K562 (cell line): Measurements from ENCODE around the gene ANKRD27. TPM values are rescaled to one million over a fixed set of nuclear protein-coding genes. Genes with fewer than 3 reads are reported as not detected.
"Not testable (repeated sequence)": the region's sequence is repeated elsewhere in the genome, so short reads cannot be mapped to it uniquely, and the experiment has no call there.

Experiments used
- ATAC-seq: fragments of 200-7000 bp; cut with Tn5 transposase; 3 replicates; pipeline ENCODE4 v1.9.1; 2020; ENCODE audit warnings: moderate library complexity
- BruUV-seq: library from RNA; stranded (reverse); fragments of 400-500 nt; replicated peaks from 2 replicates; lab custom pipeline; 2021; lab: Mats Ljungman, UMichigan
- CTCF ChIA-PET: fragments of 300-600 bp; formaldehyde crosslinking; extraction: SDS; loops from one replicate; lab custom pipeline; 2021; ENCODE audit warnings: low intra/inter-chr PET ratio; lab: Yijun Ruan, JAX
- POLR2A ChIA-PET: fragments of 300-600, 350-650 bp; sonication (Branson Sonifier 250); formaldehyde crosslinking; extraction: SDS; loops from one replicate; lab custom pipeline; 2021; ENCODE audit warnings: antibody characterized with exemption, inconsistent platforms; lab: Yijun Ruan, JAX
- DNase-seq, 4 experiments: peaks; one replicate each; pipeline versions ENCODE4 v3.0.0 to v3.0.0-alpha.2; 2011 to 2018; ENCODE audit warnings: low spot score in 3 of 4, mixed read lengths in 3 of 4; ENCODE audit errors: extremely low read depth in 1 of 4
- FAIRE-seq: peaks from 2 replicates; lab custom pipeline; 2011; peaks lifted over from hg19 to GRCh38; lab: Jason Lieb, UNC
- H2AFZ ChIP-seq: 2 replicates; pipeline ENCODE4 v1.6.0; 2011; ENCODE audit warnings: low read depth, low read length, control low read depth, inconsistent platforms
- H3K27ac ChIP-seq: fragments of 200-600 bp; 3 replicates; pipeline ENCODE4 v1.8.0; 2011; ENCODE audit warnings: low read depth, mild to moderate bottlenecking, control low read depth, inconsistent platforms, low read length, moderate library complexity, mixed read lengths; ENCODE audit errors: extremely low read depth
- H3K27me3 ChIP-seq, 2 experiments: fragments of 300-600 bp in 1 of 2; 2 replicates in 1 of 2; 3 replicates in 1 of 2; pipeline versions ENCODE4 v1.6.0 to v1.8.0; 2011; ENCODE audit warnings: inconsistent platforms in 2 of 2, low read length in 2 of 2, mild to moderate bottlenecking in 1 of 2, mixed read lengths in 1 of 2, moderate library complexity in 1 of 2; ENCODE audit not compliant: control insufficient read depth in 2 of 2, insufficient read depth in 2 of 2
- H3K36me3 ChIP-seq: fragments of 300-600 bp; 3 replicates; pipeline ENCODE4 v1.8.0; 2011; ENCODE audit warnings: mild to moderate bottlenecking, low read length, inconsistent platforms; ENCODE audit not compliant: control insufficient read depth, insufficient read depth
- H3K4me1 ChIP-seq, 2 experiments: fragments of 200-600 bp in 1 of 2; replicated peaks in 1 of 2; 2 replicates in 1 of 2; 3 replicates in 1 of 2; pipeline versions ENCODE4 v1.5.1 to v1.8.0; 2011; ENCODE audit warnings: inconsistent platforms in 2 of 2, low read length in 2 of 2, mild to moderate bottlenecking in 1 of 2, mixed read lengths in 1 of 2, moderate library complexity in 1 of 2; ENCODE audit not compliant: control insufficient read depth in 2 of 2, insufficient read depth in 2 of 2
- H3K4me2 ChIP-seq: 2 replicates; pipeline ENCODE4 v1.6.1; 2011; ENCODE audit warnings: low read length, control low read depth, inconsistent platforms, mixed read lengths; ENCODE audit not compliant: insufficient read depth
- H3K4me3 ChIP-seq: fragments of 200-600 bp; sonication (generic), shearing (Covaris generic); 2 replicates; pipeline ENCODE4 v1.5.1; 2016; ENCODE audit warnings: control low read depth, inconsistent platforms
- H3K79me2 ChIP-seq: fragments of 200-600 bp; 3 replicates; pipeline ENCODE4 v1.8.0; 2011; ENCODE audit warnings: low read length, inconsistent platforms; ENCODE audit not compliant: control insufficient read depth, insufficient read depth
- H3K9ac ChIP-seq, 2 experiments: 2 replicates each; pipeline versions ENCODE4 v1.6.0 to v1.6.1; 2011; ENCODE audit warnings: low read depth in 2 of 2, low read length in 2 of 2, control low read depth in 1 of 2, inconsistent platforms in 1 of 2, mild to moderate bottlenecking in 1 of 2, mixed read lengths in 1 of 2; ENCODE audit not compliant: insufficient read depth in 1 of 2
- H3K9me1 ChIP-seq: one replicate; pipeline ENCODE4 v1.6.0; 2011; ENCODE audit warnings: inconsistent platforms, mild to moderate bottlenecking, low read length, moderate library complexity; ENCODE audit not compliant: control insufficient read depth, insufficient read depth
- H3K9me3 ChIP-seq: replicated peaks from 2 replicates; pipeline ENCODE4 v1.5.1; 2011; ENCODE audit warnings: low read depth, low read length, inconsistent platforms; ENCODE audit not compliant: control insufficient read depth, insufficient read depth
- H4K20me1 ChIP-seq: replicated peaks from 2 replicates; pipeline ENCODE4 v1.6.1; 2011; ENCODE audit warnings: low read length, inconsistent platforms, mixed read lengths; ENCODE audit not compliant: control insufficient read depth, insufficient read depth
- CBX3 ChIP-seq, 2 experiments: IDR thresholded peaks; 1 replicate in 1 of 2; 2 replicates in 1 of 2; pipeline ENCODE4 v1.6.1; 2012; ENCODE audit warnings: inconsistent platforms in 2 of 2, low read length in 2 of 2, borderline replicate concordance in 1 of 2, control low read depth in 1 of 2
- NFE2 ChIP-seq: IDR thresholded peaks from 2 replicates; pipeline ENCODE4 v1.6.1; 2014; ENCODE audit warnings: antibody characterized with exemption, low read depth
- SAP30 ChIP-seq: fragments of 200-600 bp; sonication (generic); IDR thresholded peaks from 2 replicates; pipeline ENCODE4 v1.6.1; 2012; ENCODE audit warnings: borderline replicate concordance, low read depth, mild to moderate bottlenecking, moderate library complexity, low read length, control low read depth, inconsistent platforms; ENCODE audit not compliant: insufficient read depth, poor library complexity, severe bottlenecking
- TRIM24 ChIP-seq, 2 experiments: fragments of 450-650 bp; IDR thresholded peaks; 2 replicates each; pipeline ENCODE4 v1.6.1; 2016
- TRIM28 ChIP-seq: fragments of 450-650 bp; IDR thresholded peaks from 2 replicates; pipeline ENCODE4 v1.6.1; 2017
- ZFP1 ChIP-seq: fragments of 450-650 bp; formaldehyde crosslinking; IDR thresholded peaks from 2 replicates; pipeline ENCODE4 v1.4.0; 2020; ENCODE audit warnings: mild to moderate bottlenecking, mixed read lengths
- WGBS: fragments of 100-300 bp; shearing (Covaris generic); methylation state at CpG from one replicate; pipeline ENCODE4 v1.1.6; 2016; ENCODE audit warnings: low coverage, mixed read lengths; ENCODE audit not compliant: insufficient coverage; ENCODE audit errors: missing lambda C conversion rate; 5-methylcytosine and 5-hydroxymethylcytosine counted together
- in situ Hi-C: fragments of 300-500 bp; cut with MboI; formaldehyde crosslinking; loops from 4 replicates; pipeline ENCODE4 v1.15.0; 2018; ENCODE audit warnings: inconsistent platforms, mixed read lengths
- intact Hi-C: fragments of 100-400 bp; cut with micrococcal nuclease; formaldehyde crosslinking; loops from 2 replicates; pipeline ENCODE4 v1.14.2; 2022
- polyA plus RNA-seq, 8 experiments: library from polyadenylated mRNA; depleted of rRNA in 4 of 8; stranded (reverse) in 5 of 8; unstranded in 3 of 8; fragments of >200 nt; fragmentation: Nextera tagmentation in 2 of 8; fragmentation: Illumina TruSeq in 1 of 8; extraction: Ambion mirVana in 2 of 8; extraction: Trizol in 1 of 8; gene quantifications; 2 replicates each; pipeline versions ENCODE4 v1.2.1 to v1.2.3, GENCODE V29; 2011 to 2014; ENCODE audit warnings: inconsistent platforms in 1 of 8, missing spikeins in 1 of 8
- total RNA-seq, 7 experiments: library from RNA; depleted of rRNA in 6 of 7; stranded (reverse); fragments of >200 nt in 6 of 7; fragmentation: Illumina TruSeq in 2 of 7; extraction: Trizol in 2 of 7; gene quantifications; 2 replicates each; pipeline versions ENCODE4 v1.2.1 to v1.2.3, GENCODE V29; 2011 to 2021; ENCODE audit warnings: low replicate concordance in 1 of 7
- TF ChIP-seq, protein P1 (sequence below): fragments of 250-450 bp; sonication (Bioruptor Pico); IDR thresholded peaks from 2 replicates; pipeline ENCODE4 v1.4.0; 2020
- TF ChIP-seq, protein P2 (sequence below), 2 experiments: fragments of 200-800 bp in 1 of 2; sonication (Bioruptor generic) in 1 of 2; sonication (generic) in 1 of 2; formaldehyde crosslinking in 1 of 2; IDR thresholded peaks in 1 of 2; conservative IDR thresholded peaks in 1 of 2; 2 replicates each; pipeline versions ENCODE4 v1.5.0 to v1.6.1; 2016 to 2020; ENCODE audit warnings: missing compliant biosample characterization in 1 of 2, missing genetic modification characterization in 1 of 2, missing genetic modification reagents in 1 of 2
- TF ChIP-seq, protein P3 (sequence below): fragments of 250-450 bp; sonication (Bioruptor Pico); IDR thresholded peaks from 2 replicates; pipeline ENCODE4 v1.8.0; 2022; ENCODE audit warnings: inconsistent platforms, mild to moderate bottlenecking, moderate library complexity, borderline replicate concordance

The ANKRD27 gene
- total and polyA plus RNA-seq, 9 of the 15 experiments (the other 6 are each of a cell fraction or from before 2014, with no cell fraction given) = 5.3 to 71.3 (median 54.2) TPM

DNA sequence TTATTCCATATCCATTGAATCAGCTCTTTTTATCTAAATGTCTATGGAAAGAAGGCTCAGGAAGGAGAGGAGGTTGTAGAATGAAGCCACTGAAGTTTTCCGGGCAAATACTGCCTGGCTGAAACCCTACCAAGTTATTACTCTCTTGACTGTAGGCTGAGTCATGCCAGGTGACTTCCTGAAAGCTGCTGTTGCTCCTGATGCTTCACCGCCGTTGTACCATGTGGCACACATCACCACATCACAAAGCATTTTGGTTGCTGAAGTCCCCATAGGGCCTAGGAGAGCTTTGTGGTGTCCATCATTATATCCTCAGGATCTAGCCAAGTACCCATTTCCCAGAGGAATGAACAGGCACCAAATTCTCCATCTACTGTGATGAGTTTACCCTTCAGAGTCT, 33.5 kb upstream of the ANKRD27 start (continued):
- TF ChIP-seq SAP30 = no peak
- TF ChIP-seq, protein P1, sequence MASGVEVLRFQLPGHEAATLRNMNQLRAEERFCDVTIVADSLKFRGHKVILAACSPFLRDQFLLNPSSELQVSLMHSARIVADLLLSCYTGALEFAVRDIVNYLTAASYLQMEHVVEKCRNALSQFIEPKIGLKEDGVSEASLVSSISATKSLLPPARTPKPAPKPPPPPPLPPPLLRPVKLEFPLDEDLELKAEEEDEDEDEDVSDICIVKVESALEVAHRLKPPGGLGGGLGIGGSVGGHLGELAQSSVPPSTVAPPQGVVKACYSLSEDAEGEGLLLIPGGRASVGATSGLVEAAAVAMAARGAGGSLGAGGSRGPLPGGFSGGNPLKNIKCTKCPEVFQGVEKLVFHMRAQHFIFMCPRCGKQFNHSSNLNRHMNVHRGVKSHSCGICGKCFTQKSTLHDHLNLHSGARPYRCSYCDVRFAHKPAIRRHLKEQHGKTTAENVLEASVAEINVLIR (CRISPR knock-in tag) = no peak
- TF ChIP-seq NFE2 = 0 out of 2 replicates have a peak, but pooled peaks have one; percentile 19
- TF ChIP-seq, protein P2, sequence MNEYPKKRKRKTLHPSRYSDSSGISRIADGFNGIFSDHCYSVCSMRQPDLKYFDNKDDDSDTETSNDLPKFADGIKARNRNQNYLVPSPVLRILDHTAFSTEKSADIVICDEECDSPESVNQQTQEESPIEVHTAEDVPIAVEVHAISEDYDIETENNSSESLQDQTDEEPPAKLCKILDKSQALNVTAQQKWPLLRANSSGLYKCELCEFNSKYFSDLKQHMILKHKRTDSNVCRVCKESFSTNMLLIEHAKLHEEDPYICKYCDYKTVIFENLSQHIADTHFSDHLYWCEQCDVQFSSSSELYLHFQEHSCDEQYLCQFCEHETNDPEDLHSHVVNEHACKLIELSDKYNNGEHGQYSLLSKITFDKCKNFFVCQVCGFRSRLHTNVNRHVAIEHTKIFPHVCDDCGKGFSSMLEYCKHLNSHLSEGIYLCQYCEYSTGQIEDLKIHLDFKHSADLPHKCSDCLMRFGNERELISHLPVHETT (CRISPR knock-in tag; conservative IDR thresholded peaks at IDR 0.05 in 1 of 2, IDR thresholded peaks at IDR 0.05 in 1 of 2) = no peak
- TF ChIP-seq, protein P3, sequence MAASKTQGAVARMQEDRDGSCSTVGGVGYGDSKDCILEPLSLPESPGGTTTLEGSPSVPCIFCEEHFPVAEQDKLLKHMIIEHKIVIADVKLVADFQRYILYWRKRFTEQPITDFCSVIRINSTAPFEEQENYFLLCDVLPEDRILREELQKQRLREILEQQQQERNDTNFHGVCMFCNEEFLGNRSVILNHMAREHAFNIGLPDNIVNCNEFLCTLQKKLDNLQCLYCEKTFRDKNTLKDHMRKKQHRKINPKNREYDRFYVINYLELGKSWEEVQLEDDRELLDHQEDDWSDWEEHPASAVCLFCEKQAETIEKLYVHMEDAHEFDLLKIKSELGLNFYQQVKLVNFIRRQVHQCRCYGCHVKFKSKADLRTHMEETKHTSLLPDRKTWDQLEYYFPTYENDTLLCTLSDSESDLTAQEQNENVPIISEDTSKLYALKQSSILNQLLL (CRISPR knock-in tag) = no peak

DNA sequence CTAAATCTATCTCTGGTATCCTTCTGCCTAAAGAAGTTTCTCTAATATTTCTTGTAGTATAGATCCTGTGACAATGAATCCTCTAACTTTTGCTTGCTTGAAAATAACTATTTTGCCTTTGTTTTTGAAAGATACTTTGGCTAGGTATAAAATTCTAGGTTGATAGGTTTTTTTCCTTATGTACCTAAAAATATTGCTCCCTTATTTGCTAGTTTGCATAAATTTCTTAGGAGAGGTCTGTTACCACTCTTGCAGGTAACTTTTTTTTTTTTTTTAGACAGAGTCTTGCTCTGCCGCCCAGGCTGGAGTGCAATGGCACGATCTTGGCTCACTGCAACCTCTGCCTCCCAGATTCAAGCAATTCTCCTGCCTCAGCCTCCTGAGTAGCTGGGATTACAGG, 29.0 kb upstream of the ANKRD27 start:
- H3K27me3 ChIP-seq, H3K9ac ChIP-seq, ATAC-seq, in situ Hi-C loops, DNase-seq, FAIRE-seq, intact Hi-C loops, H2AFZ ChIP-seq, H3K4me1 ChIP-seq, CTCF ChIA-PET, H3K9me1 ChIP-seq, H3K4me3 ChIP-seq, H4K20me1 ChIP-seq, BruUV-seq, H3K4me2 ChIP-seq, H3K27ac ChIP-seq, POLR2A ChIA-PET: not testable (repeated sequence)
- Histone ChIP-seq H3K9me3 (peaks cover 10% of the 10 kb centered on the region; the same call in 1 of the 2 replicates), H3K79me2 (peaks cover 73% of the 10 kb centered on the region), H3K36me3 (peaks cover 86% of the 10 kb centered on the region)
- TF ChIP-seq CBX3 (IDR thresholded peaks at IDR 0.05; ENCODE audit: borderline replicate concordance in 1 of 2, low read length in 2 of 2) (peak in 1 of 2 experiments; percentile 79; a peak in 2 of 3 replicates), TRIM24 (IDR thresholded peaks at IDR 0.05) (peak in 1 of 2 experiments; percentile 56; a peak in 2 of 4 replicates), ZFP1 (CRISPR knock-in tag) (peak; percentile 98), TRIM28 (peak; percentile 81)
- WGBS = no CpG with 5 or more reads among the region's 2 CpGs
